Uterus (tissue), 4 donors: Measurements from ENCODE around the gene CUBN. TPM values are rescaled to one million over a fixed set of nuclear protein-coding genes. Genes with fewer than 3 reads are reported as not detected.
A peak's percentile ranks its signal among the peaks of the same experiment; 100 is the strongest.

Experiments
- DNase-seq, 2 donors: peaks; one replicate each; pipeline ENCODE4 v3.0.0-alpha.2; 2019 to 2020
- H3K27ac ChIP-seq, 2 donors: fragments of 200-600 bp; sonication (generic); 1 replicate in 1 of 2; 2 replicates in 1 of 2; pipeline ENCODE4 v1.5.1; 2016 to 2018
- H3K27me3 ChIP-seq, 2 donors: fragments of 200-600 bp; sonication (generic); one replicate each; pipeline ENCODE4 v1.5.1; 2018 to 2019; ENCODE audit warnings: control low read depth in 1 of 2
- H3K36me3 ChIP-seq, 2 donors: fragments of 200-600 bp; sonication (generic); one replicate each; pipeline ENCODE4 v1.5.1; 2019; ENCODE audit warnings: control low read depth in 1 of 2
- H3K4me1 ChIP-seq, 2 donors: fragments of 200-600 bp; sonication (generic); one replicate each; pipeline ENCODE4 v1.5.1; 2018 to 2019; ENCODE audit warnings: control low read depth in 1 of 2
- H3K4me3 ChIP-seq, 2 donors: fragments of 200-600 bp; sonication (generic); 1 replicate in 1 of 2; 2 replicates in 1 of 2; pipeline ENCODE4 v1.5.1; 2018 to 2019; ENCODE audit warnings: mild to moderate bottlenecking in 1 of 2
- H3K9me3 ChIP-seq, 2 donors: fragments of 200-600 bp; sonication (generic); one replicate each; pipeline ENCODE4 v1.5.1; 2019; ENCODE audit warnings: control low read depth in 1 of 2
- POLR2A ChIP-seq, 2 donors: fragments of 450-650 bp; IDR thresholded peaks; one replicate each; pipeline ENCODE4 v1.6.1; 2016; ENCODE audit warnings: antibody characterized with exemption in 2 of 2, mild to moderate bottlenecking in 1 of 2, moderate library complexity in 1 of 2
- intact Hi-C: fragments of 100-400 bp; cut with DNase I; formaldehyde crosslinking; loops from one replicate; pipeline ENCODE4 v1.15.1; 2023; ENCODE audit warnings: low total_unique reads
- total RNA-seq, 4 donors: library from RNA; depleted of rRNA in 3 of 4; stranded (reverse); fragments of >200 nt in 3 of 4; gene quantifications; one replicate each; pipeline versions ENCODE4 v1.1.0 to v1.2.4, GENCODE V29; 2014 to 2023
- TF ChIP-seq, protein P1 (sequence below), 4 experiments: fragments of 200-600 bp in 2 of 4; fragments of 450-650 bp in 2 of 4; sonication (generic) in 2 of 4; IDR thresholded peaks; one replicate each; pipeline ENCODE4 v1.5.1; 2016 to 2019; ENCODE audit warnings: antibody characterized with exemption in 4 of 4, mild to moderate bottlenecking in 2 of 4, moderate library complexity in 1 of 4
- donor health status: DM: yes; HTN: yes; CAD: no.

CUBN gene
- total RNA-seq, 4 donors from 2014 or later = 3.5 to 9.5 (median 5.1) TPM

DNA sequence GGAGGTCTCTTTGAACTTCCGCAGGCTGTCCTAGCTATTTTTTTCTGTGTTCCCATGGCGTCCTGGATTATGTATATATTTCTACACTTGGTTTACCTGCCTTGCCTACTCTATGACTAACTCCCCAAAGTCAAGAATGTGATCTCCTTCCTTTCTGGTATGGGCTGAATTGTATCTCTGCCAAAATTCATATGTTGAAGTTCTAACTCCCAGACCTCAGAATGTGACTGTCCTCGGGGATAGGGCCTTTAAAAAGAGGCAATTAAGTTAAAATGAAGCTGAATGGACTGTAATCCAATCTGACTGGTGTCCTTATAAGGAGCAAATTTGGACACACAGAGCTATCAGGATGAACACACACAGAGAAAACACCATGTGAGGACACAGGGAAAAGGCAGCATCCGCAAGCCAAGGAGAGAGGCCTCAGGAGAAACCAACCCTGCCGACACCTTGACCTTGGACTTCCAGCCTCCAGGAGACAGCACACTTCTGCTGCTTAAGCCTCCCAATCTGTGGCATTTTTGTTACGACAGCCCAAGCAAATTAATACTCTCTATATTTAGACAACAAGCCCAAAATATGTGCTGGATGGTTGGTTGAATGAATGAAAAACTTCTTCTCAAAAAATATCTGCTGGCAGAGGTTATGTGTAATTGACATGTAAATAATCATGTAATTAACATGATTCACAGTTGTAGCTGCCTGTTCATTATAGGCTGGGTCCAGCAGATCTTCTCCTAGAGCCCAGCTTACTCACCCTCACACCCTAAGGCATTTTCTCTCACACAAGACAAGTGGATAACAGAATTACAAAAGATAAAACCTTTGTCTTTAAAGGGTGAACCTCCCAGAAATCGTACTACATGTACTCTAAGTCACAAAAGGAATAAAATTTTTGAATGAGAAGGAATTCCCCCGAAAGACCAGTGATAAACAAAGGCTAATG, 123.7 kb downstream of the CUBN start:
- Histone ChIP-seq H3K4me1 (no peaks in the 10 kb centered on the region), H3K4me3 (no peak overlapping the region), H3K27me3 (no peaks in the 10 kb centered on the region), H3K36me3 (no peaks in the 10 kb centered on the region), H3K9me3 (no peaks in the 10 kb centered on the region), H3K27ac (peak overlapping the region; percentile 13 to 34)
- DNase-seq = no peak
- intact Hi-C loops = no loop called here
- no peak for TF ChIP-seq POLR2A (IDR thresholded peaks at IDR 0.05)
- TF ChIP-seq, protein P1, sequence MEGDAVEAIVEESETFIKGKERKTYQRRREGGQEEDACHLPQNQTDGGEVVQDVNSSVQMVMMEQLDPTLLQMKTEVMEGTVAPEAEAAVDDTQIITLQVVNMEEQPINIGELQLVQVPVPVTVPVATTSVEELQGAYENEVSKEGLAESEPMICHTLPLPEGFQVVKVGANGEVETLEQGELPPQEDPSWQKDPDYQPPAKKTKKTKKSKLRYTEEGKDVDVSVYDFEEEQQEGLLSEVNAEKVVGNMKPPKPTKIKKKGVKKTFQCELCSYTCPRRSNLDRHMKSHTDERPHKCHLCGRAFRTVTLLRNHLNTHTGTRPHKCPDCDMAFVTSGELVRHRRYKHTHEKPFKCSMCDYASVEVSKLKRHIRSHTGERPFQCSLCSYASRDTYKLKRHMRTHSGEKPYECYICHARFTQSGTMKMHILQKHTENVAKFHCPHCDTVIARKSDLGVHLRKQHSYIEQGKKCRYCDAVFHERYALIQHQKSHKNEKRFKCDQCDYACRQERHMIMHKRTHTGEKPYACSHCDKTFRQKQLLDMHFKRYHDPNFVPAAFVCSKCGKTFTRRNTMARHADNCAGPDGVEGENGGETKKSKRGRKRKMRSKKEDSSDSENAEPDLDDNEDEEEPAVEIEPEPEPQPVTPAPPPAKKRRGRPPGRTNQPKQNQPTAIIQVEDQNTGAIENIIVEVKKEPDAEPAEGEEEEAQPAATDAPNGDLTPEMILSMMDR (IDR thresholded peaks at IDR 0.05) = no peak

DNA sequence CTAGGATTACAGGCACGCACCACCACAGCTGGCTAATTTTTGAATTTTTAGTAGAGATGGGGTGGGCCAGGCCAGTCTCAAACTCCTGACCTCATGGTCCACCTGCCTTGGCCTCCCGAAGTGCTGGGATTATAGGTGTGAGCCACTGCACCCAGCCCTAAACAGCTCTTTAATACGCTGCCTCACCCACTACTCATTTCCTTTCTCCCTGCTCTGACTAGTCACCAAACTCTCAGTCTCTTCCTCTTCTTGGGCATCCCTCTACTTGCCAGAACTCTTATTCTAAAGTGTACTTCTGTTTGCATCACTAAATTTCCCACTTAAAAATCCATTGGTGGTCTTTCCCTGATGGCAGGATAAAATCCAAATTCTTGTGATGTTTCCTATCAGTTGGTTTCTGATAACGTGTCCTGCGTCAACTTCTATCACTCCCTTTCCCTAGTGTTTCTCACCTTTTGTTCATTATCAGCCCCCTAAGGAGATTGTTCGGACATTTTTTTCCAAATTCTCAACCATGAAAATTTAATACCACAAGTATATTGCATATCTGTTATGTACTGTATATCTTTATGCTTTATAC, 124.7 kb downstream of the CUBN start:
- Histone ChIP-seq H3K4me1 (no peaks in the 10 kb centered on the region), H3K27ac (peak overlapping the region in 1 of 2 donors; percentile 77), H3K27me3 (no peaks in the 10 kb centered on the region), H3K4me3 (no peak overlapping the region), H3K9me3 (no peaks in the 10 kb centered on the region), H3K36me3 (no peaks in the 10 kb centered on the region)
- TF ChIP-seq, protein P1 (IDR thresholded peaks at IDR 0.05) = no peak
- no peak for TF ChIP-seq POLR2A (IDR thresholded peaks at IDR 0.05)
- intact Hi-C loops = no loop called here
- DNase-seq = no peak

DNA sequence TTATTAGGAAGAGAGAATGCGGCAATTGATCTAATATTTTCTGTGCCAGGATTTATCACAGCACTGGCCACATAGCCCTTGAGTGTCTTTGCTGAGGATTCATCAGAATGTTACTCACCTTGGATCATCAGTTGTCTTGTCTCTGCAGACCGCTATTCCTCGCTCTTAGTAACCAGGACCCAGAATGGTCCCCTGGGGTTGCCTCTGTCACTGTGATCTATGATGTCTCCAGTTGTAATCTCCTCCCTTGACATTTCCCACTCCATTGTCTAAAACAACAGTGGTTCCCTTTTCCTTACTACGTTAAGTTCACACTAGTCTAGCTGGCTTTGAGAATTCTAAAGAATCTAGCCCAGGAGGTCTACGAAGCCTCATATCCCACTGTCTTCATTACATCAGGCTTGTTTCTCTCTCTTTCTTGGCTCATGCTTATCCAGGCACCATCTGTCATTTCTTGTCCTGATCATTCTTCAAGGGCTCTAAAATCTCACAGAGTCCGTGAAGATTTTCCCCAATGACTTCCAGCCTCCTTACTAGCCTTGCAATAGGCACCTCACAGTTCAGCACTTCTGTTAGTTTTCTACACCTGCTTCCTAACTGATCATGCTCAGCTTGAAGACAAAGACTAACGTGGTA, 125.8 kb downstream of the CUBN start:
- H3K27me3 ChIP-seq = no peaks in the 10 kb centered on the region
- no peaks in the 10 kb centered on the region for H3K4me1 ChIP-seq
- H3K36me3 ChIP-seq = no peaks in the 10 kb centered on the region
- no peak for DNase-seq
- no peak overlapping the region for H3K4me3 ChIP-seq
- peak overlapping the region; percentile 75 to 77 for H3K27ac ChIP-seq
- H3K9me3 ChIP-seq = no peaks in the 10 kb centered on the region
- intact Hi-C loops = no loop called here
- TF ChIP-seq, protein P1 (IDR thresholded peaks at IDR 0.05) = no peak
- TF ChIP-seq POLR2A (IDR thresholded peaks at IDR 0.05) = no peak

DNA sequence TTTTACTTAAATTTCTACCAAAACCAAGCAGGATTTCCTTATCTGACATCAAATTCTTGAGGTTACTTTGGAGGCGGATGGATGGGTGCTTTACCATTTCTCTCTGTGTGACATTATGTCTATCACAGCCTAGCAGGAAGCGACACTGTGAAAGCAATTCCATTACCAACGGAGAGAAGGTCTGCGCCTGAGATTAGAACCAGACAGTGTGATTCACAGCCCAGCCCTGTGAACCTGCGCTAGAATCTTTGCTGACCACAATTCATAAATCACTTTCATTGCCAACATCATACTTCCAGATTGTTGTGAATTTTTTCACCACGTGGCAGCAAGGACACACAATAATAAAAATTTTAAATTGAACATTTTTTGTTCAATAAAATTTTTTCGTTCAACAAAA, 126.5 kb downstream of the CUBN start:
- intact Hi-C loops = no loop called here
- Histone ChIP-seq H3K4me1 (no peaks in the 10 kb centered on the region), H3K27me3 (no peaks in the 10 kb centered on the region), H3K36me3 (no peaks in the 10 kb centered on the region), H3K9me3 (no peaks in the 10 kb centered on the region), H3K4me3 (no peak overlapping the region), H3K27ac (peak overlapping the region; percentile 75 to 77)
- TF ChIP-seq POLR2A (IDR thresholded peaks at IDR 0.05) = no peak
- TF ChIP-seq, protein P1 (IDR thresholded peaks at IDR 0.05) = no peak
- no peak for DNase-seq
